Activated CD4-positive, alpha-beta T cell treated with anti-CD3 and anti-CD28 coated beads, Interleukin-2, amount 50 U/mL, for 48 hours (primary cell): ENCODE data around the gene FAM240B.

Experiments
- DNase-seq, 2 experiments: peaks; one replicate each; pipeline ENCODE4 v3.0.0-alpha.2; 2020

Gene FAM240B

DNA sequence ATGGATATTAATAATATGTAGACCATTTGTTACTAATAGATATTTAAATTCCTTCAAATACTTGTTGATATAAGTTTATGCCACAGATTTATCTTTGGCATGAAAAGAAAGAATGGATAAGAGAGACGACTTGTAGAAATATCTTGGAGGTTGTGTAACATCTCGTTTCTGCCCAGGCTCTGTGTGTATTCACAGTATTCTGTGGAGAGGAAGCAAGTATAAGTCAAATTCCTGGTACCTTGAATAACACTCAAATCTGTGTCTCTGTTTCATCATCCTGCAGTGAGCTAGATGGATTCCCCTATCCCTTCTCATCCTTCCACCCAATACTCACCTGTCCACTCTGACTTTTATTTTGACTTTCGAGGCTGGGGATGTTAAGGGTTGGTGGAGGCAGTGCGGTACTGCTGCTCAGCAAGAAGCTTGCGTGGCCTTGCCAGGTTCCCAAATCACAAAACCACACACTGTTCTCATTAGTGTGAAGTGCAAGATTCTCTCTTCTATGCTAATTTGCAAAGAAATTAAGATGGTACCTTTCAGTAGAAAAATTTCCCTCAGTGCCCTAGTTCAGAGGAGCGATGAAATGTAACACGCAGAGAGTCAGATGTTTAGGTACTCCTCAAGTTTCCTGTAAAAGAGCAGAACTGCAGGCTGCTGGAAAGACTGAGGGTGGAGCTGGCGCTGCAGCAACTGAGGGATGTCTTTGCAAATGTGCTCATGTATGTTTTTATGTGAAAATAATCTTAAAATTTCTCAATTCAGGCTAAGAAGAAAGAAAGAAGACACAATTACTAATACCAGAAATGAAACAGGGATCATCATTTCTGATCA is 57.0 kb downstream of the FAM240B start:
- no peak for DNase-seq

DNA sequence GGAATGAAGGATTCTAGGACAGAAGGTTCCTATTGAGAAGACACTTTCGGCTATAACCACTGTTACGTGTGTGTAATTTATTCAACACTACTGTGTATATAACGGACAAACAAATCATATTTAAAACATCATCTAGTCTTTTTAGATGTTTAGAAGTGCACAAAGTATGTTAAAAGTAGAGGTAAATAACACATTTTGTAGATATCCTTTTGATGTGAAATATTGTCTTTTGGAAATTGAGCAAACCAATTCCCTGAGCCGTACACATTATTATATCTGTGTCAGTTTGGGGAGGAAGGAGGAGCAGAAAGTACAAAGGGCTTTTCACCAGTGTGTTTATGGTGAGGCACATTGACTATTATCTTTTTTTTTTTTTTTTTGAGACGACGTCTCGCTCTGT is 60.4 kb downstream of the FAM240B start:
- DNase-seq, result no peak

DNA sequence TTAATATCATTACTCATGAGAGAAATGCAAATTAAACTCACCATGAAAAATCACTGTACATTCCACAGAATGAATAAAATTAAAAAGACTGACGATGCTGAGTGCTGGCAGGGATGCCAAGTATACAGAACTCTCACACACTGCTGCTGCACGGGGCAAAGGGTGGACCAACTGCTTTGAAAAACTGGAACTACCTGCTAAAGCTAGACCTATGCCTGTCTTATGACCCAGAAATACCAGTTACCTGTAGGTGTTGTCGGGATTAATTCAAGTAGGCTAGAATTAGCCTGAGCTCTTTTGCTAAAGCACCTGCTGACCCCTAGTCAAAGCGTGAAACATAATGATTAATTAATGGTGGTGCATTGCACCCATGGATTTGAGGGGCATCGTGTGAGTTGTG is 63.0 kb downstream of the FAM240B start:
- DNase-seq, result no peak

DNA sequence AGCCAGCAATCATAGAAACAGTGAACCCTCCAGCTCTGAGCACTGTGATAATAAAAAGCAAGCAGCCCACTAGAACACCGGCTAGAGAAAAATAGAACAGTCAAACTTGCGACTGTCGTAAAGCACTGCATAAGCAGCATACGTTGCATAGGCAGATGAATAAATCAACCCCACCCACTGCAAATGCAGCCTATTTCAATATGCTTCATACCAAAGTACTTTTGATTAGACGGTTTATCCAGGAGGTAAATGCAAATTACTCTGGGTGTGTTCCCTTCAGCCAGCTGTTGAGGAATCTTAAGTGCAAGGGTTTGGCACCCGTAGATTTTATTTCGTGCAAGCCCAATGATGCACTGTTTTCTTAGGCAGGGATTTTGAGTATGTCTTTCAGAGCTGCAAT is 67.4 kb downstream of the FAM240B start:
- no peak for DNase-seq

DNA sequence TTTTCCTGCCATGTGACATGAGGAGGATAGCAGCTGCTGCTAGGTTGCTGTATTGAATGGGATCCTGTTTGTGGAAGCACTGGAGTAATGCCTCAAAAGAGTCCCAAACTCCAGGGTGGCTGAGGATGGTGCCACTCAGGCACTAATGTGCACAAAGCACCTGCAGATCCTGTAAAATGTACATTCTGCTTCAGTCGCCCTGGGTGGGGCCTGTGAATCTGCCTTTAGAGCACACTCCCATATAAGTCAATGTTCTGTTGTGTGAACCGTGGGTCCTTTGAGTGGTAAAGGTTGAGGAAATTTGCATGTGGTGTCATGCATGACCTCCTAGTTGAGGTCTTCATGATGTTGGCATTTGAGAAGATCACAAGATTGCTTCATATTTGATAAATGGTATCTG is 67.9 kb downstream of the FAM240B start:
- DNase-seq, result no peak

DNA sequence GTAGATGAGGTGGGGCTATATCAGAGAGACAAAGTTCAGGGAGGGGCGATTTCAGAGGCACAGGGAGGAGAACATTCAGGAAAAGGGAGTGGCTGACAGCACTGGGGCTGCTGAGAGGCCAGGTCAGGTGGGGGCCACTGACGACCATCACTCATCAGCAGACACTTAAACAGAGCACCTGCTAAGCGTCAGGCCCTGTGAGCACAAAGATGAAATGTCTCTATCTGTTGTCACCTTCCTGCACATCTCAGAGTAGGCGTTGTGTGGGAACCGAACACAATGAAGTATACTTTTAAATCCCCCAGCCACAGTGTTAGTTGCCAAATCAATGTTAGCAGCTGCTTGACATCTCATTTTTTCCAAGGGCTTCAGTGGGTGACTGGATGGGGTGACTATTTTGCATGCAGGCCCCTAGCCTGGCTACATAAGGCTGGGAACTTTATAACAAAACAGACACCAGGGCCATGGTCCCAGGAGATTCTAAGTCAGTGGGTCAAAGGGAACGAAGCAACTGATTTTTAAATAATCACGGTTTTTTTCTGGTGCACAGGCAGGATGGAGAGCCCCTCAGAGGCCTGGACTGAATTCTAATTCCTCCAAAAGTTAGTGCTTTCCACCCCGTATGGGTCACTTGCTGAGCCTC is 68.4 kb downstream of the FAM240B start:
- no peak for DNase-seq

DNA sequence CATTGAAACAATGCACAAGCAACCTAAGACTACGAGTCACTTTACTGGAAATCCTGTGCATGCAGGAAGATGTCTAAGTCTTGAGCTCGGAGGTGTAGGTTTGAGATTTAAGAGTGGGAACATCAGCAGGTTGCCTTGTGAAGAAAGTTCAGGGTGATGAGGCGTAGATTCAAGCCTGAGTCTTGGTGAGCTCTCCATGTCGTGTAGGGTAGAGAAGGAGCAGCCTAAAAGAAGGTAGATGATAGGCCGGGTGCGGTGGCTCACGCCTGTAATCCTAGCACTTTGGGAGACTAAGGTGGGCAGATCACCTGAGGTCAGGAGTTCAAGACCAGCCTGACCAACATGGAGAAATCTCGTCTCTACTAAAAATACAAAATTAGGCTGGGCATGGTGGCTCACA is 69.4 kb downstream of the FAM240B start:
- DNase-seq, result no peak

DNA sequence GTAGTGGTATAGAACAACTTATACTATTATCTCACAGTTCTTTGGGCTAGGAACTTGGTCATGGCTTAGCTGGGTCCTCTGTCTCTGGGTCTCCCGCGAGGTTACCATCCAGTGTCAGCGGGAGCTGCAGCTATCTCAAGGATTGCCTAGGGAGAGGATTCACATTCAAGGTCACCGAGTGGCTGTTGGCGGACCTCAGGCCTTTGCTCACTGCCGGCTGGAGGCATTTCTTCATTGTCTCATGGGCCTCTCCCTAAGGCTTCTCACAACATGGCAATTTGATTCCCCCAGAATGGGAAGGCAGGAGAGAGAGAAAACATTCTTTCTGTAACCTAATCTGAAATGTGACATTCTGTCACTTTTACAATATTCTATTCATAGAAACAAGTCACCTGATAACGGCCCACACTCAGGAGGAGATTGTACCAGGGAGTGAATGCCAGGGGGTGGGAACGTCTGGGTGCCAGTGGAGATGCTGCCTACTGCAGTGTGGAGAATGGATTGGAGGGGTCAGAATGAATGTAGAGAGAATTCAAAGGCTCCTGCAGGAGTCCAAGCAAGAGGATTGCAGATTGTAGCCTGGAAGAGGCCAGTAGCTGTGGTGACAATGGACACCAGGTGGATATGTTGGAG is 70.1 kb downstream of the FAM240B start:
- no peak for DNase-seq

DNA sequence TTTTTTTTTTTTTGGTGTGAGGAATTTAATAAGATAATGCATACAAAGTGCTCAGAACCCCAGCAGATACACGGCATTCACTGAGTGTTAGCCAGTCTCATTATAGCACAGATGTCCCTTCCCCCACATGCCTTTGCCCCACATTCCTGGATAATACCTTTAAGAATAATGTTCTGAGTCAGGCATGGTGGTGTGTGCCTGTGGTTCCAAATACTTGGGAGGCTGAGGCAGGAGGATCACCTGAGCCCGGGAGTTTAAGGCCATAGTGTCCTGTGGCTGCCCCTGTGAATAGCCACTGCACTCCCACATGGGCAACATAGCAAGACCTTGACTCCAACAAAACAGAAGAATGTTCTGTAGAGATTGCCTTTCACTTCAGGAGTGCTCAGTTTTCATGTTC is 75.3 kb downstream of the FAM240B start:
- no peak for DNase-seq
